Measurements from ENCODE around the gene PRICKLE2. TPM values are rescaled to one million over a fixed set of nuclear protein-coding genes. Genes with fewer than 3 reads are reported as not detected.

The PRICKLE2 gene
- polyA plus RNA-seq, 3 donors: not detected

GRCh38 chr3:64070704-64071103 lies 154.6 kb downstream of the PRICKLE2 start:
- intact Hi-C loops (cut with micrococcal nuclease): no loop called here
- Histone ChIP-seq H3K4me1 (ENCODE audit: control insufficient read depth in 1 of 2, insufficient read depth in 2 of 2, low read length in 2 of 2) (no peaks in the 10 kb centered on the region), H3K9ac (ENCODE audit: insufficient read depth, low read length, poor library complexity, severe bottlenecking) (no peak overlapping the region), H3K27me3 (ENCODE audit: control insufficient read depth in 2 of 2, insufficient read depth in 2 of 2, low read length in 2 of 2) (no peaks in the 10 kb centered on the region), H3K79me2 (ENCODE audit: insufficient read depth, low read length) (no peaks in the 10 kb centered on the region), H3K4me2 (replicated peaks; ENCODE audit: extremely low read depth, low read length, poor library complexity, severe bottlenecking) (no peak overlapping the region), H3K4me3 (replicated peaks in 1 of 3; ENCODE audit: low read depth in 2 of 3, low read length in 3 of 3) (no peak overlapping the region), H3K27ac (ENCODE audit: low read depth in 1 of 2, low read length in 2 of 2) (no peak overlapping the region), H4K20me1 (ENCODE audit: insufficient read depth, low read length) (no peaks in the 10 kb centered on the region), H3K36me3 (replicated peaks in 1 of 2; ENCODE audit: control insufficient read depth in 1 of 2, insufficient read depth in 2 of 2, low read length in 2 of 2) (no peaks in the 10 kb centered on the region), H2AFZ (ENCODE audit: insufficient read depth, low read depth, low read length, poor library complexity, severe bottlenecking) (no peak overlapping the region), H3K9me3 (replicated peaks in 1 of 2; ENCODE audit: control insufficient read depth in 1 of 2, insufficient read depth in 1 of 2, low read length in 2 of 2) (no peaks in the 10 kb centered on the region)
- peaks cover 2 to 16% (median 15%) of the 10 kb centered on the region in 3 donors for H3K27me3 Mint-ChIP-seq (ENCODE audit: low read depth in 3 of 3)
- no peak overlapping the region for H3K4me3 Mint-ChIP-seq
- peaks cover 4% of the 10 kb centered on the region for H3K4me1 Mint-ChIP-seq
- TF ChIP-seq CTCF (IDR thresholded peaks at IDR 0.05): no peak
- no peak for DNase-seq
- no peaks in the 10 kb centered on the region for H3K36me3 Mint-ChIP-seq
- H3K27ac Mint-ChIP-seq: no peak overlapping the region
- H3K9me3 Mint-ChIP-seq: peaks cover 0 to 6% (median 3%) of the 10 kb centered on the region in 7 donors

GRCh38 chr3:64067506-64068346 lies 157.5 kb downstream of the PRICKLE2 start:
- 93% methylated on average over 10 of the region's 10 CpGs for WGBS (ENCODE audit: insufficient coverage)
- H4K20me1 ChIP-seq (ENCODE audit: insufficient read depth, low read length): no peaks in the 10 kb centered on the region
- intact Hi-C loops (cut with micrococcal nuclease): no loop called here
- no peak overlapping the region for H2AFZ ChIP-seq (ENCODE audit: insufficient read depth, low read depth, low read length, poor library complexity, severe bottlenecking)
- no peaks in the 10 kb centered on the region for H3K9me3 ChIP-seq (replicated peaks in 1 of 2; ENCODE audit: control insufficient read depth in 1 of 2, insufficient read depth in 1 of 2, low read length in 2 of 2)
- H3K4me3 Mint-ChIP-seq: no peak overlapping the region
- H3K4me3 ChIP-seq (replicated peaks in 1 of 3; ENCODE audit: low read depth in 2 of 3, low read length in 3 of 3): no peak overlapping the region
- peaks cover 0 to 5% (median 0%) of the 10 kb centered on the region in 7 donors for H3K9me3 Mint-ChIP-seq
- no peaks in the 10 kb centered on the region for H3K36me3 ChIP-seq (replicated peaks in 1 of 2; ENCODE audit: control insufficient read depth in 1 of 2, insufficient read depth in 2 of 2, low read length in 2 of 2)
- H3K36me3 Mint-ChIP-seq: no peaks in the 10 kb centered on the region
- no peaks in the 10 kb centered on the region for H3K27me3 ChIP-seq (ENCODE audit: control insufficient read depth in 2 of 2, insufficient read depth in 2 of 2, low read length in 2 of 2)
- H3K27ac ChIP-seq (ENCODE audit: low read depth in 1 of 2, low read length in 2 of 2): no peak overlapping the region
- no peak for DNase-seq
- no peak overlapping the region for H3K9ac ChIP-seq (ENCODE audit: insufficient read depth, low read length, poor library complexity, severe bottlenecking)
- no peaks in the 10 kb centered on the region for H3K4me1 Mint-ChIP-seq
- no peaks in the 10 kb centered on the region for H3K4me1 ChIP-seq (ENCODE audit: control insufficient read depth in 1 of 2, insufficient read depth in 2 of 2, low read length in 2 of 2)
- H3K4me2 ChIP-seq (replicated peaks; ENCODE audit: extremely low read depth, low read length, poor library complexity, severe bottlenecking): no peak overlapping the region
- TF ChIP-seq CTCF (IDR thresholded peaks at IDR 0.05): no peak
- H3K27me3 Mint-ChIP-seq (ENCODE audit: low read depth in 3 of 3): peaks cover 0 to 16% (median 15%) of the 10 kb centered on the region in 3 donors
- no peak overlapping the region for H3K27ac Mint-ChIP-seq
- no peaks in the 10 kb centered on the region for H3K79me2 ChIP-seq (ENCODE audit: insufficient read depth, low read length)

Data from CD14-positive monocyte (primary cell).